Activated CD4-positive, alpha-beta T cell treated with anti-CD3 and anti-CD28 coated beads, Interleukin-2, Interleukin-4, amounts not matched to agents 100 ng/mL and 50 ng/mL, durations not matched to agents 16 hours and 8 hours (primary cell): ENCODE data around the gene SPRED3.

Experiments used
- DNase-seq: peaks from one replicate; pipeline ENCODE4 v3.0.0-alpha.2; 2020; ENCODE audit warnings: low spot score

SPRED3 gene

GRCh38 chr19:38417544-38418506, 29.3 kb downstream of the SPRED3 start:
- DNase-seq = peak; percentile 77

- no peak for DNase-seq
Observed at GRCh38 chr19:38420935-38421334, 32.4 kb downstream of the SPRED3 start.

GRCh38 chr19:38421856-38422255, 33.4 kb downstream of the SPRED3 start:
- DNase-seq = no peak

- no peak for DNase-seq
Observed at GRCh38 chr19:38422438-38422837, 33.9 kb downstream of the SPRED3 start.

- DNase-seq = no peak
Observed at GRCh38 chr19:38424272-38424671, 35.8 kb downstream of the SPRED3 start.

GRCh38 chr19:38425222-38425809, 36.8 kb downstream of the SPRED3 start:
- DNase-seq = no peak

GRCh38 chr19:38425810-38426466, 37.4 kb downstream of the SPRED3 start, which contains the start of gene RASGRP4:
Gene RASGRP4 (minus strand): TSS chr19:38426219. CDS start chr19:38426091, 128 bp downstream.
- peak; percentile 62 for DNase-seq

GRCh38 chr19:38427035-38427677, 38.7 kb downstream of the SPRED3 start:
- peak; percentile 89 for DNase-seq

GRCh38 chr19:38429055-38429810, 40.7 kb downstream of the SPRED3 start:
- peak; percentile 61 for DNase-seq

GRCh38 chr19:38429811-38430156, 41.3 kb downstream of the SPRED3 start:
- DNase-seq = no peak

- no peak for DNase-seq
Observed at GRCh38 chr19:38430931-38431330, 42.4 kb downstream of the SPRED3 start.

- peak; percentile 67 for DNase-seq
Observed at GRCh38 chr19:38433268-38433733, 44.8 kb downstream of the SPRED3 start, which contains the start of gene RYR1. Gene RYR1 (plus strand): TSS chr19:38433691. CDS start chr19:38433830, 139 bp downstream.

- DNase-seq = no peak
Observed at GRCh38 chr19:38434549-38435051, 46.1 kb downstream of the SPRED3 start.

- no peak for DNase-seq
Observed at GRCh38 chr19:38437295-38437694, 48.8 kb downstream of the SPRED3 start.

- no peak for DNase-seq
Observed at GRCh38 chr19:38437917-38438316, 49.4 kb downstream of the SPRED3 start.

GRCh38 chr19:38440592-38440991, 52.1 kb downstream of the SPRED3 start:
- DNase-seq = no peak

GRCh38 chr19:38441657-38442348, 53.3 kb downstream of the SPRED3 start:
- no peak for DNase-seq

- DNase-seq = no peak
Observed at GRCh38 chr19:38442736-38443135, 54.2 kb downstream of the SPRED3 start.

GRCh38 chr19:38443458-38443999, 55.0 kb downstream of the SPRED3 start:
- no peak for DNase-seq

- DNase-seq = no peak
Observed at GRCh38 chr19:38444026-38444425, 55.5 kb downstream of the SPRED3 start.
